GM21717 (cell line): ENCODE results near the gene SIN3A.
"Not testable (repeated sequence)": the region's sequence is repeated elsewhere in the genome, so short reads cannot be mapped to it uniquely, and the experiment has no call there.

Source experiments
- ATAC-seq: cut with Tn5 transposase; IDR thresholded peaks from one replicate; pipeline ENCODE4 v1.9.1; 2021; ENCODE audit warnings: mild to moderate bottlenecking, moderate library complexity; ENCODE audit not compliant: unreplicated experiment

The SIN3A gene

DNA sequence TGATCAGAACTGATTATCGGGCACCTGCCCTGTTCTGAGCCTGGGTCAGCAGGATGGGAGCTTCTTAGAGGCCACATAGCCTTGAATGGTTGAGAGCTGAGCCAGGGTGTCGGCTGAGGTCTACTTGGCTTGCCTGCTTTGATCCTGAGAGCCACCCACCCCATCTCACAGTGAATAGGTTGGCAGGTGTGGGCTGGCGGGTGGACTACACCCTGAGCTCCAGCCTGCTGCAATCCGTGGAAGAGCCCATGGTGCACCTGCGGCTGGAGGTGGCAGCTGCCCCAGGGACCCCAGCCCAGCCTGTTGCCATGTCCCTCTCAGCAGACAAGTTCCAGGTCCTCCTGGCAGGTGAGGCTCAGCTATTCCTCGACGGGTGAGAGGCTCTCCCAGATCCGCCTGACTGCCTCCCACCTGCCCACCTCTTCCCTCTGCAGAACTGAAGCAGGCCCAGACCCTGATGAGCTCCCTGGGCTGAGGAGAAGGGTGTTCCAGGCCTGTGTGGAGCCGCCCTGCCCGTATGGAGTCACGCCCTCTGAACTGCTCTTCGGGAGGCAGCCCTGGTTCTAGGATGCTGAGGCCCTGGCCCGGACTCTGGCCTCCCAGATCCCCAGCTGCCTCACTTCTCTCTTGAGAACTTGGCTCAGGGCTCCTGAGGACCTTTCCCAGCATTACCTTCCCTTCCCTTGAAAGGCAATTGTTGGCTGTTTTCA is 111.8 kb downstream of the SIN3A start:
- ATAC-seq: no peak

DNA sequence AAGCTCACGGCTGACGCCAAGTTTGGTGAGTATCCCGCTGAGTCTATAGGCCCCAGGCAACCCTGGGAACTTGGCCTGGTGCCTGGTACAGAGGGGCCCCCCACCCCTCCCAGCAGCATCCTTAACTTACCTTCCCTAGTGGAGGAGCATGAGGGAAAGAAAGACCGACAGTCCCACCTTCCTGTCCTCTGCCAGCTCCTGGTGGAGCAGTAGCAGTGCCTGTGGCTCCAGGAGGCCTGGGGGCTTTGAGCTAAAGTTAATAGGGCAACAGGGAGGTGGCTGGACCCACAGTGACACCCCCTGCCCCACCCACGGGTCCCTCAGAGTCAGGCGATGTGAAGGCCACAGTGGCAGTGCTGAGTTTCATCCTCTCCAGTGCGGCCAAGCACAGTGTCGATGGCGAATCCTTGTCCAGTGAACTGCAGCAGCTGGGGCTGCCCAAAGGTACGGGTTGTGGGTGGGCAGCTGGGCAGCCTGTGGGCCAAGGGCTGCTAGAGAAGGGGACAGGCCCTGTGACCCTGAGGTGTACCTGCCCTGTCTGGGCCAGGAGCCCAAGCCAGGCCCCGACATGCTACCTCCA is 112.7 kb downstream of the SIN3A start:
- ATAC-seq: no peak

DNA sequence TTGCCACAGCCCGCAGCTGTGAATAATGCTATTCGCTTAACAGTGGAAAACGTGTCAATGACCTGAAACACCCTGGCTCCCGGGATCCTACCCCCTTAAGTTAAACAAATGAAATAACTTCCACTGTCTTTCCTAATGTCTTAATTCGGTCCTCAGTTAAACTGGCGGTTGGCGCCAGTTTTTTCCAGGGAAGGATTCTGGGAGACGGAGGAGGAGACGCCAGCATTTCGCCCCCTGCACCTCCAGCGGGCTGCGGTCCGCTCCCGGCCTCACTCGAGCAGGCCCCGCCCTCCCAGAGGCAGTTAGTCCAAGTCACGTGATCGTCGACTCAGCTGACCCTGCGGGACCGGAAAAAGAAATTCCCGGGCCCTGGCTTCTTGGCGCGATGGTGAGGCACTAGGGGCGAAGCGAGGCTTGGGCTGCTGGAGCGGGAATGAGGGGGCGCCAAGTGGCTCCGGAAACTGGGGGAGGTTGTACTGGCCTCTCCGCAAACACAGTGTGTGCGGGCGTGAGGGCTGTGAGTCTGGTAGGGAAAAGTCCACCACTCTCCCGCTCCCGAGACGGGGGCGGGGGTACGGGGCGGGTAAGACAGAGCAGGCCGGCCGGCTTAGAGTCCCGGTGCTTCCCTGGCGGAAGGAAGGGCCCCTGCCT is 115.7 kb downstream of the SIN3A start, which contains the start of gene COMMD4:
Gene COMMD4 (plus strand): TSS at position 359 of the 651 bp plus-strand sequence. CDS start 27 bp downstream, at position 386.
- peak; percentile 63 for ATAC-seq

DNA sequence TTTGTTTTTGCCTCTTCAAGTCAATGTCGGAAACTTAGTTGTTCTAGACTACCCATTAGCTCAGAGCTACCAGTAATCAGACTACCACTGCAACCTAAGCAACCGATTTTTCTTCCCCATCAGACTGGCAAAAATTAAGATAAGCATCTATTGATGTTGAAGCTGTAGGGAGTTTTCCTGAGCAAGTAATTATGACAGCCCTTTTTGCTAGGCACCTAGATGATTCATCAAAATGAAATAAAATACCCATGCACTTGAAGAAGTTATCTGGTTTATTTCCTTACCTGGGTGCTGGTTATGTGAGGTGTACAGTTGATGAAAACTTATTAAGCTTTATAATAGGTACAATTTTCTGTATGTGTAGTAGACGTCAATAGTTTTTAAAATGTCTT is 116.2 kb downstream of the SIN3A start:
- ATAC-seq: no peak

DNA sequence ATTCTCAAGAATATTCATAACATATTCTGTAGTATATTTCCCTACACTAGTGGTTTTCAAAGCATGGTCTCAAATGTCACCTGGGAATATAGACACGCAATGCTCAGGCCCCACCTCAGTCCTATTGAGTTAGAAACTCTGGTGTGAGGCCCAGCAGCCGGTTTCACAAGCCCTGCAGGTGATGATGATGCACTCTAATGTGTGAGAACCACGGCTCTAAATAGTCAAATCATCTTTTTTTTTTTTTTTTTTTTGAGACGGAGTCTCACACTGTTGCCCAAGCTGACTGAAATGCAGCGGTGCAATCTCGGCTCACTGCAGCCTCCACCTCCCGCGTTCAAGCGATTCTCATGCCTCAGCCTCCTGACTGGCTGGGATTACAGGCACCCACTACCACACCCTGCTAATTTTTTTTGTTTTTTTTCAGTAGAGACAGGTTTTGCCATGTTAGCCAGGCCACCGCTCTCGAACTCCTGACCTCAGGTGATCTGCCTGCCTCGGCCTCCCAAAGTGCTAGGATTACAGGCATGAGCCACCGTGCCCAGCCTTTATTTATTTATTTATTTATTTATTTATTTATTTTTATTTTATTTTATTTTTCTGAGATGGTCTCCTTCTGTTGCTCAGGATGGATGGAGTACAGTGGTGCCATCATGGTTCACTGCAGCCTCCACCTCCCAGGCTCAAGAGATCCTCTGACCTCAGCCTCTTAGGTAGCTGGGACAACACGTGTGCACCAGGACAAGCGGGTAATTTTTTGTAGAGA is 117.7 kb downstream of the SIN3A start:
- not testable (repeated sequence) for ATAC-seq

DNA sequence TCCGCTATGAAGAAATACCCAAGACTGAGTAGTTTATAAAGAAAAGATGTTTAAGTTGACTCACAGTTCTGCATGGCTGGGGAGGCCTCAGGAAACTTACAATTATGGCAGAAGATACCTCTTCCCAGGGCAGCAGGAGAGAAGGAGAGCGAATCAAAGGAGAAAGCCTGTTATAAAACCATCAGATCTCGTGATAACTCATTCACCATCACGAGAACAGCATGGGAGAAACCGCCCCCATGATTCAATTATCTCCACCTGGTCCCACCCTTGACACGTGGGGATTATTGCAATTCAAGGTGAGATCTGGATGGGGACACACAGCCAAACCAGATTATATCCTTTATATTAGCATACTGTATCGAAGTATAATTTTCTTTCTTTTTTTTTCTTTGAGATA is 119.4 kb downstream of the SIN3A start:
- not testable (repeated sequence) for ATAC-seq

DNA sequence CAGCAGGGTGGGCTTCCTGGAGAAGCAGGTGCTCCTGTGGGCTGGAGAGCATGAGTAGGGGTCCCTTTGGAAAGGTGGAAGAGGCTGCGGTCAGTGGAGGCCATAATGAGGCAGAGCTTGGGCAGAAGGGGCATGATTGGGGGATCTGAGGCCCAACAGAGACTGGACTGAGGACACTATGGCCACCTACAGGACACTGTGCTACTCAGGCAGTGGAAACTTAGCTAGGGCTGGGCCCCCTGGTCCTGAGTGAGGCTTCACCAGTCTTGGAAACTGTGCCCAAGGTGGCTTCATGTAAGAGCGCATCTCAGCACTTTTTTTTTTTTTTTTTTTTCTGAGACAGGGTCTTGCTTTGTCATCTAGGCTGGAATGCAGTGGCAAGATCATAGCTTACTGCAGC is 121.9 kb downstream of the SIN3A start:
- no peak for ATAC-seq

DNA sequence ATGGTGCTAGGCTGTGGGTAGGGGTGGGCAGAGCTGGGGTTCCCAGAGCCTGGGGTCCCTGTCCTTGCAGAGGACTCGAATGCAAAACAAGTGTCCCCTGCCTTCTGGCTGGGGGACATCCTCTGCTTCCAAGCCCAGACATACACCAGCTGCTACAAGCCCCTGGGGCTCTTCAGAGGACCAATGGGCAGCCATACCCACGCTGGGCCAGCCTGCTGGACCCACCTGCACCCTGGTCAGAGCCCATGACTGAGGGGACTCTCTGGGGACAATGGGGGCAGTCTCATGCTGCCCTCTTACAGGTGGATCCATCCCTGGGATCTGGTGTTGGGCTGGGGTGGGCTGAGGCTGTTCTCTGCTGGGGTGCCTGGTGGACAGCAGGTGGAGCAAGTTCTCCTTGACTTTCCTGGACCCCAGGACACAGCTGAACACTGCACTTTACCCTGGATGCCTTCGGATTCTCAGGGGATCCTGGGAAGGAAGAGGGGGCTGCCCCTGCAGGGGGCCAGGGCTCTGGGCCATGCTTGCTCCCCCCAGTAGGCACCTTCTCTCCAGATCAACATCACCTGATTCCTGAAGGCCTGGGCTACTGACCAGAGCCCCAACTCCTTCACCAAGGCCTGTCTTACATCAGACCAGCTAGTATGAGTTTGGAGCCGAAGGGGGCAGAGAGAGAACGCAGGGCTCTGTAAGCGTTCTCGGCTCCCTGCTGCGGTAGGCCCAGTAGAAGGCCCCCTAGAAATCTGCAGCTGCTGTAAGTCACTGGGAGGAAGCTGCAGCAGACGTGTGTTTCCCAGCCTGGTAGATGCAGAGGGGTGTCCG is 122.8 kb downstream of the SIN3A start:
- no peak for ATAC-seq

DNA sequence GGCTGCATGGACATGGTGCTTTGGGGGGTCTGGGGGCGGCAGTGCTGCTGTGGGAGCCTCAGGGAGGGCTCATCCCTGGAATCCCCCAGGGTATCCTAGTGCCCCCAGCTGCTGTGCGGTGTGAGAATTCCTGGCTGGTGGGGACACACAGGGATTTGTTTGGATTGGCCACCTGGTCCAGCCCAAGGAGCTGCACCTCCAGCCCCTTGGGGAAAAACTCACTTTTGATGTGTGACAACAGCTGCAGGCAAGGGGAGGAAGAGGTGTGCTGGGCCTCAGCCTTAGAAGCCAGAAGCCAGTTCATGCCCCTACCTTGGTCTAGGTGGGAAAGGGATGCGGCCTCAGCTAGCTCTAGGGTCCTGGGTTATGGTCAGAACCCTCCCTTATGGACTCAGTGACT is 124.0 kb downstream of the SIN3A start:
- ATAC-seq: no peak

DNA sequence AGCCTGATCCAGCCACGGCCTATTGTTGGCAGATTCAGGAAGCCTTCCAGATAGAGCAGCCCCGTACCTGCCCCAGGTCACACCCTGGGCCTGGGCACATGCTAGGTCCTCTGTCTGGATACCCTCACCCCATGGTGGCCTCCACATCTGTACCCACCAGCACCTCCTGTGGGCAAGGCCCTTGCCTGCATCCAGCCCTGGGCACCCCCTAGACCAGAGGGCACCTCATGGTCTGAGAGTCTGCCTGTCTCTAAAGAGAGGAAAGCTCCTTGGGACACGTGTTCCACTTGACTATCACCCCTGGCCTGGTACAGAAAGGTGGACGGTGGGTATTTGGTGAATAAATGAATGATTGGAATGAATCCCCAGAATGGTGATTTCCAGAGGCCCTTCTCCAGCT is 124.5 kb downstream of the SIN3A start:
- ATAC-seq: no peak

DNA sequence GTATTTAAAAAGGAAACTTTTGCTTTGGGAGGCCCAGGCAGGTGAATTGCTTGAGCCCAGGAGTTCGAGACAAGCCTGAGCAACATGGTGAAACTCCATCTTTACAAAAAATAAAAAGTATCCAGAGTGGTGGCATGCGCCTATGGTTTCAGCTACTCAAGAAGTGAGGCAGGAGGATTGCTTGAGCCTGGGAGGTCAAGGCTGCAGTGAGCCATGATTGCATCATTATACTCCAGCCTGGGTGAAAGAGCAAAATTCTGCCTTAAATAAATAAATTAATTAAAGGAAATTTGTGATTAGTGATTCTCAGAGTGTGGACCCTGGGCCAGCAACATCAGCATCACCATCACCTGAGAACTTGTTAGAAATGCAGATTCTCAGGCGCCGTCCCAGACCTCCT is 125.6 kb downstream of the SIN3A start:
- ATAC-seq: no peak

DNA sequence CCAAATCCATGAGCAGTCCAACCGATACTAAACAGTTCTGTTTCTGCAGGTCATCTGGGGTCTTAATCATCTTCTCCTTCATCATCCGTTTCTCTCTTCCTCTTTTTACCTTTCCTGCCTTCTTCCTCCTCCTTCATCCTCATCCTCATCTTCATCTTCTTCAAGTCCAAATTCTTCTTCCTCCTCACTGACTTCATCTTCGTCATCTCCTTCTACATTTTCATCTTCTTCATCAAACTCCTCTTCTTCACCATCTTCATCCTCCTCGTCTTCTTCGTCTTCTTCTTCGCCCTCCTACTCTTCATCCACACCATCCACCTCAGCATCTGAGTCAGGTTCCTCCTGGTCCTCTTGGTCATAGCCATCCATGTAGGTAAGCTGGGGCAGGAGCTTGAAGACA is 129.8 kb downstream of the SIN3A start:
- no peak for ATAC-seq
